DOHH2 (cell line): ENCODE measurements around the gene ADCY4.
"Not testable (repeated sequence)": the region's sequence is repeated elsewhere in the genome, so short reads cannot be mapped to it uniquely, and the experiment has no call there.

Experiments used
- H3F3A ChIP-seq: fragments of 200-600 bp; sonication (generic), shearing (Covaris generic); 2 replicates; pipeline ENCODE4 v1.6.0; 2016; ENCODE audit warnings: antibody characterized with exemption, mild to moderate bottlenecking; ENCODE audit not compliant: control insufficient read depth, insufficient read depth
- H3K27ac ChIP-seq: fragments of 200-600 bp; sonication (generic); 2 replicates; pipeline ENCODE4 v1.5.1; 2014; ENCODE audit warnings: low read depth, mild to moderate bottlenecking, low read length, moderate library complexity
- H3K27me3 ChIP-seq: fragments of 200-600 bp; sonication (generic); 2 replicates; pipeline ENCODE4 v1.6.1; 2014; ENCODE audit warnings: mild to moderate bottlenecking, low read length, mixed read lengths; ENCODE audit not compliant: control insufficient read depth
- H3K36me3 ChIP-seq: fragments of 200-600 bp; sonication (generic); 2 replicates; pipeline ENCODE4 v1.6.1; 2014; ENCODE audit warnings: mild to moderate bottlenecking, low read length, moderate library complexity, mixed read lengths; ENCODE audit not compliant: control insufficient read depth
- H3K4me1 ChIP-seq: fragments of 200-600 bp; sonication (generic); 2 replicates; pipeline ENCODE4 v1.6.1; 2014; ENCODE audit warnings: mild to moderate bottlenecking, low read length, mixed read lengths; ENCODE audit not compliant: control insufficient read depth
- H3K4me2 ChIP-seq: fragments of 200-600 bp; sonication (generic); 2 replicates; pipeline ENCODE4 v1.6.0; 2014; ENCODE audit warnings: mild to moderate bottlenecking, low read length, moderate library complexity
- H3K4me3 ChIP-seq: fragments of 200-600 bp; sonication (generic); 2 replicates; pipeline ENCODE4 v1.5.1; 2014; ENCODE audit warnings: mild to moderate bottlenecking, low read length, mixed read lengths
- H3K79me2 ChIP-seq: fragments of 200-600 bp; sonication (generic); 2 replicates; pipeline ENCODE4 v1.6.1; 2014; ENCODE audit warnings: mild to moderate bottlenecking, low read length, mixed read lengths; ENCODE audit not compliant: control insufficient read depth
- H3K9me2 ChIP-seq: fragments of 200-600 bp; sonication (generic); replicated peaks from 2 replicates; pipeline ENCODE4 v1.6.1; 2014; ENCODE audit warnings: mild to moderate bottlenecking, low read length, mixed read lengths; ENCODE audit not compliant: control insufficient read depth
- H3K9me3 ChIP-seq: fragments of 200-600 bp; sonication (generic); 2 replicates; pipeline ENCODE4 v1.6.1; 2014; ENCODE audit warnings: antibody characterized with exemption, low read length, mixed read lengths; ENCODE audit not compliant: control insufficient read depth, insufficient read depth
- H4K20me1 ChIP-seq: fragments of 200-600 bp; sonication (generic); 2 replicates; pipeline ENCODE4 v1.6.0; 2014; ENCODE audit warnings: low read depth, mild to moderate bottlenecking, antibody characterized with exemption, low read length, moderate library complexity; ENCODE audit not compliant: control insufficient read depth, insufficient read depth
- CTCF ChIP-seq: fragments of 200-600 bp; sonication (generic); IDR thresholded peaks from one replicate; pipeline ENCODE4 v1.5.1; 2014; ENCODE audit warnings: antibody characterized with exemption, mild to moderate bottlenecking, low read depth, low read length; ENCODE audit not compliant: poor library complexity, severe bottlenecking
- EZH2phosphoT487 ChIP-seq: fragments of 200-600 bp; sonication (generic); IDR thresholded peaks from 2 replicates; pipeline ENCODE4 v1.6.1; 2017; ENCODE audit warnings: borderline replicate concordance, mild to moderate bottlenecking, antibody characterized with exemption, low read length, moderate library complexity, mixed read lengths

Gene ADCY4

GRCh38 chr14:24360281-24360680, 25.4 kb upstream of the ADCY4 start:
- Histone ChIP-seq H3K27me3 (no peaks in the 10 kb centered on the region), H4K20me1 (no peaks in the 10 kb centered on the region), H3K4me3 (no peak overlapping the region), H3K9me2 (no peaks in the 10 kb centered on the region), H3K4me2 (no peak overlapping the region), H3K4me1 (peaks cover 6% of the 10 kb centered on the region), H3K9me3 (no peaks in the 10 kb centered on the region), H3F3A (no peaks in the 10 kb centered on the region), H3K27ac (no peak overlapping the region), H3K36me3 (no peaks in the 10 kb centered on the region), H3K79me2 (no peaks in the 10 kb centered on the region)
- TF ChIP-seq EZH2phosphoT487 (no peak), CTCF (no peak)

DNA sequence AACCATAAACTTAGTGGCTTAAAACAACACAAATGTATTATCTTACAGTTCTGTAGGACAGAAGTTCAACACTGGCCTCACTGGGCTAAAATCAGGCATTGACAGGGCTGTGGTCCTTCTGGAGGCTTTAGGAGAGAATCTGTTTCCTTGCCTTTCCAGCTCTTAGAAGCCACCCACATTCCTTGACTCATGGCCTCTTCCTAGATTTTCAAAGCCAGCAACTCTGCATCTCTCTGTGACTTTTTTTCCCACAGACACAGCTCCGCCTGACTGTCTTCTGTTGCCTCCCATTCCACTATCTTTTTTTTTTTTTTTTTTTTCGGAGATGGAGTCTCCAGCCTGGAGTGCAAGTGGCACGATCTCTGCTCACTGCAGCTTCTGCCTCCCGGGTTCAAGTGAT, 21.3 kb upstream of the ADCY4 start:
- no peak overlapping the region for H3K27ac ChIP-seq
- TF ChIP-seq CTCF: no peak
- TF ChIP-seq EZH2phosphoT487: no peak
- H3K4me2 ChIP-seq: no peak overlapping the region
- no peaks in the 10 kb centered on the region for H3K36me3 ChIP-seq
- no peaks in the 10 kb centered on the region for H3K79me2 ChIP-seq
- H3K4me1 ChIP-seq: peaks cover 4% of the 10 kb centered on the region; the same call in 1 of the 2 replicates
- no peaks in the 10 kb centered on the region for H4K20me1 ChIP-seq
- no peaks in the 10 kb centered on the region for H3K9me3 ChIP-seq
- peaks cover 15% of the 10 kb centered on the region for H3K27me3 ChIP-seq
- no peak overlapping the region for H3K4me3 ChIP-seq
- H3K9me2 ChIP-seq: no peaks in the 10 kb centered on the region
- H3F3A ChIP-seq: no peaks in the 10 kb centered on the region

GRCh38 chr14:24355009-24355408, 20.1 kb upstream of the ADCY4 start:
- Histone ChIP-seq H3F3A (no peaks in the 10 kb centered on the region), H3K4me1 (peaks cover 4% of the 10 kb centered on the region; the same call in 1 of the 2 replicates), H4K20me1 (no peaks in the 10 kb centered on the region), H3K36me3 (no peaks in the 10 kb centered on the region), H3K9me2 (no peaks in the 10 kb centered on the region), H3K27ac (no peak overlapping the region), H3K79me2 (no peaks in the 10 kb centered on the region), H3K9me3 (no peaks in the 10 kb centered on the region), H3K4me3 (no peak overlapping the region), H3K4me2 (no peak overlapping the region), H3K27me3 (peaks cover 22% of the 10 kb centered on the region)
- TF ChIP-seq EZH2phosphoT487 (no peak), CTCF (no peak)

GRCh38 chr14:24354482-24354825, 19.6 kb upstream of the ADCY4 start:
- H3K27me3 ChIP-seq: peaks cover 27% of the 10 kb centered on the region
- H3K36me3 ChIP-seq, H3K27ac ChIP-seq, H3K4me3 ChIP-seq, H3K79me2 ChIP-seq, H3K9me3 ChIP-seq, H3F3A ChIP-seq, H4K20me1 ChIP-seq, H3K4me2 ChIP-seq, H3K9me2 ChIP-seq, H3K4me1 ChIP-seq: not testable (repeated sequence)
